Erythroblast (primary cell): ENCODE measurements around the gene TUFM.
"Not testable (repeated sequence)": the region's sequence is repeated elsewhere in the genome, so short reads cannot be mapped to it uniquely, and the experiment has no call there.

Source experiments
- GATA1 ChIP-seq: IDR thresholded peaks from 2 replicates; pipeline ENCODE4 v1.6.1; 2011; ENCODE audit warnings: low read depth, mild to moderate bottlenecking, control low read depth, low read length, moderate library complexity
- POLR2A ChIP-seq: IDR thresholded peaks from 2 replicates; pipeline ENCODE4 v1.6.1; 2011; ENCODE audit warnings: mild to moderate bottlenecking, low read length

GRCh38 chr16:28881565-28881964 lies 35.4 kb upstream of the TUFM start:
- not testable (repeated sequence) for TF ChIP-seq POLR2A, GATA1
